GM18507 (cell line): Measurements from ENCODE around the gene LRRTM4.

Experiments used
- DNase-seq: peaks from one replicate; pipeline ENCODE4 v3.0.0; 2011; ENCODE audit warnings: low read depth; ENCODE audit not compliant: insufficient read length; ENCODE audit errors: extremely low spot score
- FAIRE-seq: peaks from 2 replicates; lab custom pipeline; 2011; peaks lifted over from hg19 to GRCh38; lab: Jason Lieb, UNC

Gene LRRTM4

DNA sequence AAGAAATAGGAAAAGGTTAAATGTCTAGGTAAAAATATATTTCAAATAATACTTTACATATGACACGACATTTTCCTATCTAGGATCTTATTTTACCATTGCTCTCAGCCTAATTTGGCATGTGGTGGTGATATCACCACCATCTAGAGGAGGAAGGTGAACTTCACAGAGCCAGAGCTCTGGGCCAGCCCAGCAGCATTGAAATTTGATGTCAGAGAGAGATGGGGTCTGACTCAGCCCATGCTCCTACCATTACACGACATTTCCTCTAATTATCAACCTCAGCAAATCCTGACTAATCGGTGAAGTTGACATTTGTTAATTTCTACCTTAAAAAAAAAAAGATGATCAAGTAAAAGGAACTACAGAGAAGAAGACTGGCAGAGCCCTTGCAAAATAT, 42.3 kb downstream of the LRRTM4 start:
- DNase-seq (no peak), FAIRE-seq (no peak)

DNA sequence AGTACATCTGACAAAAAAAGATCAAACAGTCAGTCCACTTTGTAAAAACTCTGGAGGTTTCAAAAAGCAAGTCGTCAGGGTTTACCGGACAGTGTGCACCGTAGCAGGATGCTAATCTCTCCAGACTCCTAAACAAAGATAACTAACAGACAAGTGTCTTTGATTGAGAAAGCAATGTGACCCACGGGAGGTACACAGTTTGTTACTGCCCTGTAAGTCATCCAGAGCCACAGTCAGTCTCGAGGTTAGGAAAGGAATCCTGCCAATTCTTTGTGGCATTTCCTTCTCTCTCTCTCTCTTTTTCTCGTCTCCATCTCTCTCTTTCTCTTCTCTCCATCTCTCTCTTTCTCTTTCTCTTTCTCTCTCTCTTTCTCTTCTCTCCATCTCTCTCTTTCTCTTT, 42.8 kb downstream of the LRRTM4 start:
- DNase-seq (no peak), FAIRE-seq (no peak)

GRCh38 chr2:77470096-77470495, 52.1 kb downstream of the LRRTM4 start:
- DNase-seq (no peak), FAIRE-seq (no peak)

- no peak for DNase-seq
- no peak for FAIRE-seq
Measured at GRCh38 chr2:77469106-77469505, 53.1 kb downstream of the LRRTM4 start.

- DNase-seq = no peak
- no peak for FAIRE-seq
Measured at GRCh38 chr2:77459840-77460239, 62.3 kb downstream of the LRRTM4 start.

- DNase-seq (no peak), FAIRE-seq (no peak)
Measured at GRCh38 chr2:77458216-77458615, 64.0 kb downstream of the LRRTM4 start.

DNA sequence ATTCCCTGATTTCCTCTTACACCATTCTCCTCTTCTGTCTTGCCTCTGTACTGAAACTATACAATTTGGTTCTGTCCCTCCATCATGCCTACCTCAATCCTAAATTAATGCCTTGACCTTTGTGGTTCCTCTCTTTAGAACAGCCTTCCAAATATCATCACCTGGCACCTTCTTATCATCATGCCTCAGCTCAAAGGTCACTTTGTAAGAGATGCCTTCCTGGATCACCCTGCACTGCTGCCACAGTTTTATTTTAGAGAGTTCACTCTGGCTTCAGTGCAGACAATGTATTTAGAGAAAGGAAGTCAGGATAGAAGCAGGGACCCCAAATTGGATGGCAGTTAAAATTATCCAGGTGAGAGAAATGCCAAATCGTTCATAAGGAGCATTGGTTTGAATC, 64.5 kb downstream of the LRRTM4 start:
- FAIRE-seq = no peak
- DNase-seq = no peak

DNA sequence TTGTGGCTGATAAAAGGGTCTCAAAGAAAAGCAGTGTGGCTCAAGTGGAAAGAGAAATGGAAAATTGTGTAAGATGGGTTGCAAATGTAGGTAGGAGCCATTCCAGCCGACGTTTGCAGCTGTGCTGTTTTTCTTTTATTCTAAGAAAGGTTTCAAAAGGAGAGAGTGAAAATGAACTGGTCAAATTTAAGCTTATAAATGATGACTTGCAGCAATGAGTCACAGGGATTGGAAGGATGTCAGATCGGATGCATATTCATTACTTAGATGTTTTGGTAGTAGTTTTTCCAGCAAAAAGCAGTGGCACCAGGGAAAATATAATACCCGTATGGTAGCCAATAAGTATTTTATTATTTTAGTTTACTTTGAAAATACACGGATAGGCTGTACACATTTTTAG, 79.1 kb downstream of the LRRTM4 start:
- FAIRE-seq (no peak), DNase-seq (no peak)

DNA sequence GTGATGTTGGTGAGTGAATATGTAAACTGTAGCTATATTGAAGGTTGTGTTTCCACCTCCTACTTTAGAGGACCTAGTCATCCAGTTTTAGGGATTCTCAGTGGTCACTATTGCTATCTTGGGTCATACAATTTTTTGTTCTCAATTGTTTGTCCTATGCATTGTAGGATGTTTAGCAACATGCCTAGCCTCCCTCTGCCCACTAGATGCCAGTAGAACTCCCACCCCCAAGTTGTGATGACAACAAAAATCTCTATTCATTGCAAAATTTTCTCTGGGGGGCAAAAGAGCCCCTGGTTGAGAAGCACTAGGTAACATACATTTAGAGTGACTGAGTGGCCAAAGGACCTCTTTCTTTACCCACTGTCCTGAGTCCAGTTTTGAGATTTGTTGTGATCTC, 87.3 kb downstream of the LRRTM4 start:
- no peak for DNase-seq

DNA sequence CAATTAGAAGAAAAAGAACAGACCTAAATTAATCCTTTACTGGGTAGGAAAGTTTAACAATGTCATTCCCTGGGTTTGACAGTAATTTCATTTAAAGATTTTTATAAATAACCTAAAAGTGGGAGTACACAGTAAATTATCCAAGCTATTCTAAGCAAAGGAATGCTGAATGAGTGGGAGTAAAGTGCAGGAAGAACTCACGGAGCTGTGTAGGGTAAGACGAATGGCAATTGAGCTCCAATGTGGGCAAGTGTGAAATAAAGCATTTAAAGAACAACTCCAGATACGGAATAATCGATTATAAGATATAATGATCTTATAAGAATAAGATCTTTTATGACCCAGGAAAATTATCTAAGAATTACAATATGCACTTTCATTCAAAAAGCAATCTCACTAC, 93.2 kb downstream of the LRRTM4 start:
- FAIRE-seq = no peak

More for the DNA sequence above, 87.3 kb downstream of the LRRTM4 start:
- no peak for FAIRE-seq

GRCh38 chr2:77421971-77422370, 100.2 kb downstream of the LRRTM4 start:
- DNase-seq = no peak
- FAIRE-seq = no peak

More for the DNA sequence above, 93.2 kb downstream of the LRRTM4 start:
- no peak for DNase-seq

GRCh38 chr2:77418537-77418936, 103.6 kb downstream of the LRRTM4 start:
- no peak for DNase-seq
- no peak for FAIRE-seq

GRCh38 chr2:77404189-77404588, 118.0 kb downstream of the LRRTM4 start:
- FAIRE-seq = no peak
- no peak for DNase-seq

DNA sequence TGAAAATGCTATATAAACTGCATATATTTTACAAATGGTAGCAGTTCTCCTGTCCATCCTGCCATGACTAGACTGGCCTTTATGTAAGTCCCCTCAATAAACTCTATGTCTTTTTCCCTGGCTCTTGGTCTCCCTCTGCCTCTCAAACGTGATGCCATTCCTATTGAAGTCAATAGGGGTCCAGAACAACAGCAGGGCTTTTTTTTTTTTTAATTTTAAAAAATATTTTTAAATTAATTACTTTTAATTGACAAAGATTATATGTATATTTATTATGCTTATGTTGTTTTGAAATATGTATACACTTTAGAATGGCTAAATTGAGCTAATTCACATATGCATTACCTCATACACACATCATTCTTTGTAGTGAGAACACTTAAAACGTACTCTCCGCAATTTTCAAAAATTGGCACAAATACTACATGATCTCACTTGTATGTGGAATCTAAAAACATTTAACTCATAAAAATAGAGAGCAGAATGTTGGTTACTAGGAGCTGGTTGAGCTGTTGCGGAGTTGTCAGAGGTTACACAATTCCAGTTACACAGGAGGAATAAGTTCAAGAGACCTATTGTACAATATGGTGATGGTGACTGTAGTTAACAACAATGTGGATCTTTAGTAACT, 123.1 kb downstream of the LRRTM4 start:
- DNase-seq (no peak), FAIRE-seq (no peak)

GRCh38 chr2:77397763-77398162, 124.4 kb downstream of the LRRTM4 start:
- no peak for DNase-seq
- FAIRE-seq = no peak

DNA sequence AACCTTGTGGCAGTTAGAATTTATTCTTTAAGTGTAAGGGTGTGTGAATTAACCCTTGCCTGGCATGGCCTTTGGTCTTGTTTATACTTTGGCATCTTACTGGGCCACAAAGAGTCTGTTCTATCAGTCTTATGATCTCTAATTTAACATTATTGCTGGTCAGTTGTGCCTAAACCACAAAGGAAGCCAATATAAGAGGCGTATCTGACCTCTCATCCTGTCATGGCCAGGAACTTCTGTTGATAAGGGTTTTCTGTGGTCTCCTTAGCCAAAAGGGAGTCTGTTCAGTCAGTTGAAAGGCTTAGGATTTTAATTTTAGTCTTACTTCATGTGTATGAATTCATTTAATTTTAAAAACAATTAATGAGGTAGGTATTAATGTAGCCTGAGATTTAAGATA, 127.2 kb downstream of the LRRTM4 start:
- DNase-seq (no peak), FAIRE-seq (no peak)

DNA sequence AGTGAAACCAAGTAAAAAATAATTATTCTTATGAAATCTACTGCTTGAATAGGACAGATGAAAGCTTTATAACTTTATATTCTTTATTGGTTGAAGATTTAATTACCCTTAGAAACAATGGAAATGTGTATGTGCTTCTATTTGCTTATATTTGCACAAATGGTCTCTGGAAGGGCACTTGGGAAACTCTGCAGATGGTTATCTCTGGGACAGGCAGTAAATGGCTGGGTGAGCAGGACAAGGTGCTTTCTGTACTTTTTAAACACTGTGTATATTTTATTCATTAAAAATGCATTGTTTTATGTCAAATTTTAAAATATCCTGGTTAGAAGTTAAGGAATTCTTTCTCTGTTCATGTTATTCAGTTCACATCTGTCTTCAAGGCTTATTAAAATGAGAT, 131.1 kb downstream of the LRRTM4 start:
- FAIRE-seq (no peak), DNase-seq (no peak)

GRCh38 chr2:77387324-77387723, 134.9 kb downstream of the LRRTM4 start:
- no peak for DNase-seq

DNA sequence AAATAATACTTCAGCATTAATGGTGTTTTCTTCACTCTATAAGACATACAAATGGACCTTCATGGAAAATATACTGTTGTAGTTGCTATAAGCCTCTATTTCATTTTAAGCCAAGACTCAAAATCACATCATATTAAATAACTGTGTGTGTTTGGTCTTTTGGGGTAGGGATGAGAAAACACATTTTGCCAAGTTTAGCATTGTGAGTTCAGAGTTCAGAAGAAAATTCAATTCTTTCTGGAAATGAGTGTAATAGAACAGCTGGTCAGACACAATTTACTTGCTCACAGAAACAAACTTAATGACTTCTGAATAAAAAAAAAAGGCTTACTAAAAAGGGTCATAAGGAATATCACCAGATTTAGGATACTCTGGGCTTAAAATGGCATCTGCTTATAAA, 149.5 kb downstream of the LRRTM4 start:
- DNase-seq = no peak
- FAIRE-seq = no peak

More at GRCh38 chr2:77387324-77387723, 134.9 kb downstream of the LRRTM4 start:
- FAIRE-seq = no peak

DNA sequence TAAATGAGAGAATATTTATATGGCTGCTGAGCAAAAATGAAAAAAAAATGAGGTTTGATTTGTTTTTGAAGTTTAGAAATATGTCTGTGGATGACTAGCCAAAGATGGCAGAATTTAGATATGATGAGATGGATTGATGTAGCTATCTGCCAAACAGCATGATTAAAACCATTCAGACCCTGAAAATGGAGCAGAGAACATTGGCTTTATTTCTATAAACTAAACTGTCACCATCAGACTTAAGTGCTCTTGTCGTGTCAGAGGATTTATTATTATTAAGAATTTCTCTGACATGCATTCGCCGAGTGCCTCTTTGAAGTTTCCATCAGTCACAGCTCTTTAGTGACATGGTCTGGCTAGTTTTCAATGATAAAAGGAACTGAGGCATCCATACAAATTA, 151.7 kb downstream of the LRRTM4 start:
- no peak for DNase-seq
- no peak for FAIRE-seq

DNA sequence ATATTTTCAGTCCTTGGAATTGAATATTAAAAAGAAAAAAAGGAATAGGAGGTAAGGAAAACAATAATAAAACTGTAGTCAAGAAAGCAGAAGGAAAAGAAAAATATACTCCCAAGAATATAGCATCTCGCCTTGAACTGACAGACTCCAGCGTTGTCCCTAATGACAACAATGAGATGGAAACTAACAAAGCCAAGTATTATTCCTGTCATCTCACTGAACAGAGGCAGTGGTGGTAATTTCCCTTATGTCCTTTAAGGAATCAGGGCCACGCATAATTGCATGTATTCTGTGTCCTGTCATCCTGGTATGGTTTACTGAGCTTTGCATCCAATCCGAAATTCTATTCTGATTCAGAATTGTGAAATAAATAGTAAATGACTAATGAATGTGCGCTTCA, 158.9 kb downstream of the LRRTM4 start:
- FAIRE-seq (no peak), DNase-seq (no peak)

DNA sequence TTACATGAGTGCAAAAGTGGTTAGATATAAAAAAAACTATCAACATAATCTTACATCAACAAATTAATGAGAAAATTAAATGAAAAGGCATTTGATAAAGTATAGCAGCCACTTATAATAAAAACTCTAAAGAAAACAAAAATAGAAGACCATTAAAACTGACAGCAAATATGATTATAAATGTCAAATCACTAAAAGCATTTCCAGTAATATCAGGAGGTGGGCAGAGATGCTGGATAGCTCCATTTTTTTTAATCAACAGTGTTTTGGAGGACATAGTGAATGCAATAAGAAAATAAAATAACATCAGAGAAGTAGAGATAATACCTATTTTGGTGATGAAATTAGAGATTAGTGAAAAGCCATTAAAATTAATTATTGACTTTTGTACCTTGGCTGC, 173.4 kb downstream of the LRRTM4 start:
- FAIRE-seq (no peak), DNase-seq (no peak)
